HFFc6 (cell line): ENCODE measurements around the gene CLSTN2. TPM values are rescaled to one million over a fixed set of nuclear protein-coding genes. Genes with fewer than 3 reads are reported as not detected.

ENCODE experiments used
- DNase-seq: peaks from one replicate; pipeline ENCODE4 v3.0.0-alpha.2; 2018
- H3K27ac Mint-ChIP-seq: 2 replicates; pipeline ENCODE4 v1.8.0; 2020; ENCODE audit warnings: mild to moderate bottlenecking, mixed read lengths
- H3K27me3 Mint-ChIP-seq: 2 replicates; pipeline ENCODE4 v1.8.0; 2021; ENCODE audit warnings: mild to moderate bottlenecking, moderate library complexity, mixed read lengths; ENCODE audit not compliant: insufficient read depth
- H3K36me3 Mint-ChIP-seq: 2 replicates; pipeline ENCODE4 v1.8.0; 2021; ENCODE audit warnings: low read depth, mixed read lengths
- H3K4me1 Mint-ChIP-seq: 2 replicates; pipeline ENCODE4 v1.8.0; 2020; ENCODE audit warnings: low read depth, mixed read lengths
- H3K4me3 Mint-ChIP-seq: 2 replicates; pipeline ENCODE4 v1.8.0; 2020; ENCODE audit warnings: mild to moderate bottlenecking, moderate library complexity, mixed read lengths
- H3K9me3 Mint-ChIP-seq: 2 replicates; pipeline ENCODE4 v1.8.0; 2020; ENCODE audit warnings: mild to moderate bottlenecking, mixed read lengths
- total RNA-seq, 6 experiments: library from RNA; stranded (reverse); fragmentation: NEBNext Ultra II Directional; extraction: Animal tissue kit (Norgen Biotek cat#: 25700); gene quantifications; 2 replicates in 1 of 6; 3 replicates in 5 of 6; pipeline ENCODE4 v1.2.3, GENCODE V29; 2021
- TF ChIP-seq, protein P1 (sequence below): fragments of 200-600 bp; sonication (generic); IDR thresholded peaks from 2 replicates; pipeline ENCODE4 v1.5.0; 2021; ENCODE audit warnings: antibody characterized with exemption, mild to moderate bottlenecking

The CLSTN2 gene
- total RNA-seq, 6 experiments from 2014 or later: 0.05 TPM; not detected in 5

DNA sequence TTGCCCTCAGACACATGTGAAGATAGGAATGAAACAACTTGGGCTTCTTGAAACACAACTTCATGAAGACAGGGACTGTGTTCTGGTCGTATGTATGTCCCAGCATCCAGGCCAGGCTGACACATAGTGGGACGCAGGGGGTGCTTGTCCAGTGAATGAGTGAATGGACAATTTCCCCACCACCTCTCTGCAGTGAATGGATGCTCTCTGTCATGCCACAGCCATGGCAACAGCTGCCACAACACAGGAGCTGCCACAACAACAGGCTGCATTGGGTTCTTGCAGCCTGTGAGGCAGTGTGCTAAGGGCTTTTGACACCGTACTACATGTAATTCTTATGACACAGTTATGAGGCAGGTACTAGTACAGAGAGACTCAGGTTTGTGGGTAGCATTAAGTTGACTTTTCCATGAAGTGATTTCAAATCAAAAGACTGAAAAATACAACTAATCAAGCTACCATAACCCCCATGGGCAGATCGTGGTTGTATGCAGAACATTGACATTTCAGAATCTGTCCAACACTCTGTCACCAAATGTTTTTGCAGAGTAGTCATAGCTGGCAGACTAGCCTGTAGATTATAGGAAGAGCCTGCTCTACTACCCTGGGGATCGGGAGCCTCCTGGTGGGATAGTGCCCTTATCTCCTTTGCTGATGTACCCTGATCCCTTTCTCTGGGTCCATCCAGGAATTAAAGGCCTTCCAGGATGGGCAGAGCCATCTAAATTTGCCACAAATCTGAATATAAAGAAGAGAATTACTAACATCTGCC, 40.8 kb downstream of the CLSTN2 start:
- Mint-ChIP-seq H3K27me3 (peaks cover 3% of the 10 kb centered on the region; the same call in 1 of the 2 replicates), H3K4me3 (no peak overlapping the region), H3K9me3 (peaks cover 62% of the 10 kb centered on the region), H3K27ac (no peak overlapping the region), H3K36me3 (0 out of 2 replicates have a peak, but pooled peaks cover 10% of the 10 kb centered on the region), H3K4me1 (no peaks in the 10 kb centered on the region)
- TF ChIP-seq, protein P1, sequence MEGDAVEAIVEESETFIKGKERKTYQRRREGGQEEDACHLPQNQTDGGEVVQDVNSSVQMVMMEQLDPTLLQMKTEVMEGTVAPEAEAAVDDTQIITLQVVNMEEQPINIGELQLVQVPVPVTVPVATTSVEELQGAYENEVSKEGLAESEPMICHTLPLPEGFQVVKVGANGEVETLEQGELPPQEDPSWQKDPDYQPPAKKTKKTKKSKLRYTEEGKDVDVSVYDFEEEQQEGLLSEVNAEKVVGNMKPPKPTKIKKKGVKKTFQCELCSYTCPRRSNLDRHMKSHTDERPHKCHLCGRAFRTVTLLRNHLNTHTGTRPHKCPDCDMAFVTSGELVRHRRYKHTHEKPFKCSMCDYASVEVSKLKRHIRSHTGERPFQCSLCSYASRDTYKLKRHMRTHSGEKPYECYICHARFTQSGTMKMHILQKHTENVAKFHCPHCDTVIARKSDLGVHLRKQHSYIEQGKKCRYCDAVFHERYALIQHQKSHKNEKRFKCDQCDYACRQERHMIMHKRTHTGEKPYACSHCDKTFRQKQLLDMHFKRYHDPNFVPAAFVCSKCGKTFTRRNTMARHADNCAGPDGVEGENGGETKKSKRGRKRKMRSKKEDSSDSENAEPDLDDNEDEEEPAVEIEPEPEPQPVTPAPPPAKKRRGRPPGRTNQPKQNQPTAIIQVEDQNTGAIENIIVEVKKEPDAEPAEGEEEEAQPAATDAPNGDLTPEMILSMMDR: no peak
- DNase-seq: no peak

DNA sequence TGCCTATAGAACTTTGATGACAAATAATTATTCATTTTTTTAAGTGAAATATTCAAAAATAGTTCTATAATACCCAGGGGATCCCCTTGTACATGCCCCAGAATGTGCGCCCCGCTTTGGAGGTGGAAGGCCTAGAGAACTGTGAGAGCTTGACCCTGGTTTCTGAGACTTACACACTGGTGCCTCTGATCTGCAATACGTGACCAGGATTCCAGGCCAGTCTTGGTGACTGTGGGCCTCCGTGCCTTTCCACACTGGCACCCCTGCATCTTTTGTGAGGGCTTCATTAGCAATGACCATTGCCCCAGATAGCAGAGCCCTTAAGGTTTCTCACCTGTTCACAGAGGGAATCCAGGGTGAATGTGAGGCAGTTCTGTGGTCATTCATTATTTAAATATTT, 44.0 kb downstream of the CLSTN2 start:
- H3K27me3 Mint-ChIP-seq: peaks cover 3% of the 10 kb centered on the region; the same call in 1 of the 2 replicates
- H3K27ac Mint-ChIP-seq: no peak overlapping the region
- no peak overlapping the region for H3K4me3 Mint-ChIP-seq
- no peaks in the 10 kb centered on the region for H3K4me1 Mint-ChIP-seq
- H3K9me3 Mint-ChIP-seq: peaks cover 40% of the 10 kb centered on the region
- no peak for DNase-seq
- TF ChIP-seq, protein P1: no peak
- 0 out of 2 replicates have a peak, but pooled peaks cover 5% of the 10 kb centered on the region for H3K36me3 Mint-ChIP-seq

- peaks cover under 1% of the 10 kb centered on the region; the same call in 1 of the 2 replicates for H3K27me3 Mint-ChIP-seq
- DNase-seq: no peak
- peaks cover 37% of the 10 kb centered on the region for H3K9me3 Mint-ChIP-seq
- no peaks in the 10 kb centered on the region for H3K4me1 Mint-ChIP-seq
- no peak overlapping the region for H3K27ac Mint-ChIP-seq
- H3K36me3 Mint-ChIP-seq: no peaks in the 10 kb centered on the region
- no peak overlapping the region for H3K4me3 Mint-ChIP-seq
- TF ChIP-seq, protein P1: no peak
Measured at GRCh38 chr3:139979991-139980390, 45.0 kb downstream of the CLSTN2 start.

- Mint-ChIP-seq H3K27ac (no peak overlapping the region), H3K9me3 (peaks cover 36% of the 10 kb centered on the region), H3K4me3 (no peak overlapping the region), H3K27me3 (no peaks in the 10 kb centered on the region), H3K4me1 (no peaks in the 10 kb centered on the region), H3K36me3 (no peaks in the 10 kb centered on the region)
- TF ChIP-seq, protein P1: peak; percentile 8; the same call in 1 of the 2 replicates
- DNase-seq: no peak
Measured at GRCh38 chr3:139982404-139982803, 47.4 kb downstream of the CLSTN2 start.

DNA sequence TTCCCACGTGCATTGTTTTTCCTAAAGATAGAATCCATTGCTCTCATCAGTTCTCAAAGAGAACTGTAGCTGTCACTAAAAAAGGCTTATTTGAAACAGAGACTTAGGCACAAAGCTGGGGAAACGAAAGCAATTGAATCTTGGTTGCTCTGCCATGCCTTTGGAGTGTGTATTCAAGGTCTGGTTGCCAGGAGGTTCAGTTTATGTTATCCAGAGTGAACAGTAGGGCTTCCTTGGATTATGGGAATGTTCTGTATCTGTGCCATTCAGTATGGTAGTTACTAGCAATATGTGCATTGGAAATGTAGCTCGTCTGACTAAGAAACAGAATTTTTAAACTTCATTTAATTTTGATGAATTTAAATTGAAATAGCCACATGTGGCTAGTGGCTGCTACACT, 50.6 kb downstream of the CLSTN2 start:
- no peaks in the 10 kb centered on the region; the same call in 1 of the 2 replicates for H3K27me3 Mint-ChIP-seq
- no peak overlapping the region for H3K4me3 Mint-ChIP-seq
- no peaks in the 10 kb centered on the region for H3K4me1 Mint-ChIP-seq
- H3K36me3 Mint-ChIP-seq: no peaks in the 10 kb centered on the region
- no peak for DNase-seq
- peaks cover 37% of the 10 kb centered on the region for H3K9me3 Mint-ChIP-seq
- TF ChIP-seq, protein P1: no peak
- H3K27ac Mint-ChIP-seq: no peak overlapping the region
